Stimulated activated naive CD4-positive, alpha-beta T cell treated with Interleukin-2 at 50 U/mL for 16 hours (primary cell): ENCODE data around the gene MRPL18.
"Not testable (repeated sequence)": the region's sequence is repeated elsewhere in the genome, so short reads cannot be mapped to it uniquely, and the experiment has no call there.

Experiments used
- DNase-seq: peaks from one replicate; lab custom pipeline; 2025; lab: John Stamatoyannopoulos, UW

MRPL18 gene

DNA sequence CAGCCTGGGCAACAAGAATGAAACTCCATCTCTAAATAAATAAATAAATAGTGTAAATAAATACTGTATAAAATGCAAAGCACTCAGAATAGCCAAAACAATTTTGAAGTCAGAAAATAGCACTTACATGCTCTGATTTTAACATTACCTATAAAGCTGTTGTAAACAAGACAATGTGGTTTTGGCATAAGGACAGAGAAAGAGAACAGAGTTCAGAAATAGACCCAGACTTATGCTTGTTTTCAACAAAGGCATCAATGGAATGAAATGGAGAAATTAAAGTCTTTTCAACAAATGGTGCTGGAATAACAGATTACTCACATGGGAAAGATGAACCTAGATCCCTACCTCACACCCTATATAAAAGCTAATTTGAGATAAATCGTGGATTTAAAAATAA lies 18.1 kb upstream of the MRPL18 start:
- DNase-seq = no peak

DNA sequence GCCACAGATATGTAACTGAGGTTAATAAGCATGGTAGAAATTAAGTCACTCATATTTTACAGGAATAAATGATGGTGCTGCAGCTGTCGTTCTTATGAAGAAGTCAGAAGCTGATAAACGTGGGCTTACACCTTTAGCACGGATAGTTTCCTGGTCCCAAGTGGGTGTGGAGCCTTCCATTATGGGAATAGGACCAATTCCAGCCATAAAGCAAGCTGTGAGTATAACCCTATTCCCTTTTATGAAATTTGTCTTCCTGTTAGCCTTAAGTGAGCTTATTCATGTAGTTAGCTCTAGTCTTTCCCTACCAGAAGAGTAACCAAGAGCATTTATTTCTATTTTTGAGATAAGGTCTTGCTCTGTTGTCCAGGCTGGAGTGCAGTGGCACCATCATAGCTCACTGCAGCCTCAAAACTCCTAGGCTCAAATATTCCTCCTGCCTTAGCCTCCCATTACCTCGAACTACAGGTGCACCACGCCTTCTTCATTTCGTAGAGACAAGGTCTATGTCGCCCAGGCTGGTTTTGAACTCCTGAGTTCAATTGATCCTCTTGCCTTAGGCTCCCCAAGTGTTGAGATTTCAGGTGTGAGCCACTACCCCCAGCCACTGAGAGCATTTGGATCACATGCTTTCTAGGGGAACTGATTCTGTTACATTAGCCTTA lies 12.9 kb upstream of the MRPL18 start:
- no peak for DNase-seq

DNA sequence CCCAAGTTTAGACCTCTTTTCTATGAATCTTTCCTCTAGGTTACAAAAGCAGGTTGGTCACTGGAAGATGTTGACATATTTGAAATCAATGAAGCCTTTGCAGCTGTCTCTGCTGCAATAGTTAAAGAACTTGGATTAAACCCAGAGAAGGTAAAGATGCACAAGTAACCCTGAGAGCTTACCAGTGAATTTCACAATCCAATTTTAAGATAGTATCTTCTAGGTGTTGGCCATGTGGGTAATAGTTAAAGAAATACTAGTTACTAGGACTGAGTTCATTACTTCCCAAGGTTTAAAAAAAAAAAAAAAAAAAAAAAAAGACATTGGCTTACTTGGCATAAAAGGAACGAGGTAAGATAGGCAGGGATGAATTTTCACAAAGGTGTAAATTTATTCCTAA lies 12.1 kb upstream of the MRPL18 start:
- no peak for DNase-seq

DNA sequence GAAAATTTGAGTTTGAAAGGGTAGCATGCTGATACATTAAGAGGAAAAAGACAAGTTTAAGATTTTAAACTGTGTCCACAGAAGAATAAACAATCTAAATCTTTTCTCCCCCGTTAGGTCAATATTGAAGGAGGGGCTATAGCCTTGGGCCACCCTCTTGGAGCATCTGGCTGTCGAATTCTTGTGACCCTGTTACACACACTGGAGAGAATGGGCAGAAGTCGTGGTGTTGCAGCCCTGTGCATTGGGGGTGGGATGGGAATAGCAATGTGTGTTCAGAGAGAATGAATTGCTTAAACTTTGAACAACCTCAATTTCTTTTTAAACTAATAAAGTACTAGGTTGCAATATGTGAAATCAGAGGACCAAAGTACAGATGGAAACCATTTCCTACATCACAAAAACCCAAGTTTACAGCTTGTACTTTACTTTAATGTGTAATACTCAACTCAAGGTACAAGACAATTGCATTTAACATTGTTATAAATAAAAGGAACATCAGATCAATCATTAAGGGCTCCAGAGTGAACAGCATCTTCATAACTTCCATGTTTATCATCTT lies 11.6 kb upstream of the MRPL18 start:
- no peak for DNase-seq

DNA sequence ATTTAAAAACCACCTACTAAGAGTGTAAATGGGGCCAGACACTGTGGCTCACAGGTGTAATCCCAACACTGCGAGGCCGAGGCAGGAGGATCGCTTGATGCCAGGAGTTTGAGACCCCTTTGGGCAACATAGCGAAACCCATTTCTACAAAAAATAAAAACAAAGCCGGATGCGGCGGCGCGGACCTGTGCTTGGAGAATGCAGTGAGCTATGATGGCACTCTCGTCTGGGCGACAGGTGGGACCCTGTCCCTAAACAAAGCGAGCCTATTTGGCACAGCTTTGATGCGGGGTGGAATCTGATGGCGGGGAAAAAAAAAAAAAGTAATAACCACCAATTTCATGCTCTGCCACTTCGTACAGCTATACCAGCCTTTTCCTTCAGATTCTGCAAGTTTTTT lies 2.0 kb upstream of the MRPL18 start:
- no peak for DNase-seq

DNA sequence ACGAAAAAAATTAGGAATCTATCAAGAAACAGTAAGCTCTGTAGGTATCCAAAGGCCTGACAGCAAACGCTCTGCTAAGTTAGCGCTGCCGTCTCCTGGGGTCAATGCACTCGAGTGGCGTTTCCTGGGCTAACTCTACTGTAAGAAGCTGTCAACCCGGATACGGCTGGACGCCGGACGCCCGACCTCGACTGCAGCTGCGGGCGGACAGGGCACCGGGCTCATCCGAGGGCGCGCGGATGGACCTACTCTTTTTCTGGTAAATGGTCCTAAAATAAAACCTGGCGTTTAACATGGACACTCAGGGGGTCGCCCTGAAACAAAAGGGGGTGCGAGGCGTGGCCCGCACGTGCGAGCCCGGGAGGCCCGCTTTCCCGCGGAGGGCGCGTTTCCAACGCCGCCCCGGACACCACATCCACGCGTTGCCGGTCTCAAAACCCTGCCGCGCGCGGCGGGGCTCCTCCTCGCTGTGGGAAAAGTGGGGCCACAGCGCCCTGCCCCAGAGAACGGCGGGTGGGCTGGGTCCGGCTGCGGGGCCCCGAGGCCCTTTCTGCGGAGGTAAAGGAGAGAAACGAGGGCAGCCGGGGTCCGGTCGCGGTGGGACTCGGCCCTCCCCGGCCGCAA lies 1.4 kb upstream of the MRPL18 start:
- peak; percentile 23 for DNase-seq

DNA sequence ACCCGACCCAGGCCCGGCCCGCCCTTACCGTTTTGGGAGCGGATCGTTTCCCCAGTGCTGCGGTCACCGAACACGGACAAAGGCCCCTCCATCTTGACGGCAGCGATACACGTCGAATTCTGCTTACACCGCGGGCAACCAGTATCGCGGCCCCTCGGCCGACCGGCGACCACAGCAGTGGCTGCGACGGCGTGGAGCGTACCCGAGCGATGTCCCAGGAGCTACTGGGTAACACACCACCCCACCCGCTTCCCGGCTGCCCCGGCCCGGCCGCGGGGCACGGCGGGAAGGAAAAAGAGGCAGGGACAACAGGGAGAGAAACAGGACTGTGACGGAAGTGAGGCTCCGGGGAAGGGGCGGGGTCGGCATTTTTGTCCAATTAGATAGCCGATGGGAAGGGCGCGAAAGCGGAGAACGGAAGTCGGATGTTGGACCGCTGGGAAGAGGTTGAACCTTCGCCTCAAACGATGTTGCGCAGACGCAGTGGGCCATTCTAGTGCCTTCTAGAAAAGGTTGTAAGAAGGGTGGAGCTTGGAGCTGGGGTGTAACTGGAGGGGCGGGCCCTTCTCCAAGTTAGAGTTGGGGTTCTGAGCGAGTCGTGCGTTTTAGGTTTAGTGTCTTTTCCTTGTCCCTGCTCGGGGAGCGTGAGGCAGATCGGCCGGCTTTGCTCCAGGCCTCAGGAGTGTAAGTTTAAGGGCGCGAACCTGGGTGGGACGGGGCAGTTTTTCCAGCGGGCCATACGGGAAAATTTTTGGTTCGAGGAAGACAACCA lies 704 bp upstream of the MRPL18 start, which contains the start of gene TCP1:
Gene TCP1, minus strand, starts transcription at position 226 of the 772 bp plus-strand sequence. Its CDS starts 134 bp downstream, at position 92.
- peak; percentile 100 for DNase-seq

DNA sequence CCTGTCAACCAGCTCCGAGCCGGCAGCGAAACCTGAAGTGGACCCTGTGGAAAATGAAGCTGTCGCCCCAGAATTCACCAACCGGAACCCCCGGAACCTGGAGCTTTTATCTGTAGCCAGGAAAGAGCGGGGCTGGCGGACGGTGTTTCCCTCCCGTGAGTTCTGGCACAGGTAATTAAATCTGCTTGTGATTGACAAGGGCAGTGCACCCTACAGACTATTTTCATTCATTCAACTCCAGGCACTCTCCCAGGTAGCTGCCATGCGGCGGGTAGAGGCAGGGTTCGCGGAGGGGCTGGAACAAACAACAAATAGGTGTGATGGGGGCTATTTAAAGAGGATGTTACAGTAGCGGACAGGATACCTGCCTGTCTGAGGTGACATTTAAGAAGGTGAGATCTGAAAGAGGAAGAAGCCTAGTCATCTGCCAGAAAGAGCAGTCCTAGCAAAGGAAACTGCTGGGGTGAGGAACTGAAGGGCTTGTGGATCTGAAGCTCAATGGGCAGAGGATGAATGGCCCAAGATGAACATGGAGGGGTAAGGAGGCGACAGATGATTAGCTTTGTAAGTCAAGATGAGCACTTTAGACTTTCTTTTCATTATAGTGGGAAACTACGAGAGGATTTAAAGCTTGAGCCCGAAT lies 810 bp downstream of the MRPL18 start:
- DNase-seq = no peak

DNA sequence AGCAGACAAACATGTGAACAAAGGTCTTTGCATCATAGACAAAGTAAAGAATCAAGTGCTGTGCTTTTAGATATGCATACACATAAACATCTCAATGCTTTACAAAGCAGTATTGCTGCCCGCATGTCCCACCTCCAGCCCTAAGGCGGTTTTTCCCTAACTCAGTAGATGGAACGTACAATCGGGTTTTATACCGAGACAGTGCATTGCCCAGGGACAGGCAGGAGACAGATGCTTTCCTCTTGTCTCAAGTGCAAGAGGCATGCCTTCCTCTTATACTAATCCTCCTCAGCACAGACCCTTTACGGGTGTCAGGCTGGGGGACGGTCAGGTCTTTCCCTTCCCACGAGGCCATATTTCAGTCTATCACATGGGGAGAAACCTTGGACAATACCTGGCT lies 4.7 kb downstream of the MRPL18 start:
- not testable (repeated sequence) for DNase-seq

DNA sequence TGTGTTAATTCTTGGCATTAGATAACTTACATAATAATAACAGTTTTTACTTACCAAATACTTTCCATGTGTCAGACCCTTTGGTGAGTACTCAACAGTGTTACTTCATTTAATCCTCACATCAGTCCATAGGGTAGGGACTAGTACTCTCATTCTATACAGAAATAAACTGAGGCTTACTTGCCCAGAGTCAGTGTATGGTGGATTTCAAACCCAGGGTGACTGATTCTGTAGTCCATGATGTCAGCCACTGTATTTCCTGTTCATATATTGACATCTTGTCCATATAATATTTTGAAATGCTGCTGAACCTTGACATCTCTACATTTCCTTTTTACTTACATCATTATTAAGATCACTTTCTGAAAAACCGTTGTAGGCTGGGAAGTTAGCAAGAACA lies 7.3 kb downstream of the MRPL18 start:
- DNase-seq = no peak

DNA sequence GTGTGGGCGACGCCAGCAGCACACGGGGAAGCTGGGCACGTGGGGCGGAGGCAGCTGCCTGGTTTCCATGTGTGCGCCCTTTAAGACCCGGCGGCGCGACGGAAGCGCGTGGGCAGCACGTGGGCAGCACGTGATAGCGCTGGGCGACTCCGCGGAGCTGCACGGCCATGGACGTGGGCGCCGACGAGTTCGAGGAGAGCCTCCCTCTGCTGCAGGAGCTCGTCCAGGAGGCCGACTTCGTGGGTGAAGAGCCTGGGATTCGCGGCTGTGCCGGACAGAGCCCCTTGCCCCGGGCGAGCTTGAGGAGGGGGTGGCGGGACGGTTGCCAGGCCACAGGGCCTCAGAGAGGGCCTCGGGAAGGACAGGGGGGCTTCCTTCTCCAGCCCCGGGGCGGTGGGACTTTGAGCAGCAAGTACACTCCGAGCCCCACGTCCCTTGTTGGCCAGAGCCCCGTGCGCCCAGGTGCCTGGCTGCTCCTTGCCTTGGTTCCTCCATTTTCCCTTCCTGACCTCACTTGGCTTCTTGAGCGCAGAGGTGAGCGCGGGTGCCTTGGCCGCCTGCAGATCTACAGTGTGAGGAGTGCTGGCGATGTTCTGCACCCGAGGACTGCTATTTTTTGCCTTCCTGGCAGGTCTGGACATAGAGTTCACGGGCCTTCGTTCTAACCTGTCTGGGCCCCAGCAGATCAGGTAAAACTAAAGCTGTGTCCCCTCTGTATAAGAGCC lies 10.0 kb downstream of the MRPL18 start, which contains the start of gene PNLDC1:
Gene PNLDC1, plus strand, starts transcription at position 136 of the 725 bp plus-strand sequence. Its CDS starts 32 bp downstream, at position 168.
- DNase-seq = no peak

DNA sequence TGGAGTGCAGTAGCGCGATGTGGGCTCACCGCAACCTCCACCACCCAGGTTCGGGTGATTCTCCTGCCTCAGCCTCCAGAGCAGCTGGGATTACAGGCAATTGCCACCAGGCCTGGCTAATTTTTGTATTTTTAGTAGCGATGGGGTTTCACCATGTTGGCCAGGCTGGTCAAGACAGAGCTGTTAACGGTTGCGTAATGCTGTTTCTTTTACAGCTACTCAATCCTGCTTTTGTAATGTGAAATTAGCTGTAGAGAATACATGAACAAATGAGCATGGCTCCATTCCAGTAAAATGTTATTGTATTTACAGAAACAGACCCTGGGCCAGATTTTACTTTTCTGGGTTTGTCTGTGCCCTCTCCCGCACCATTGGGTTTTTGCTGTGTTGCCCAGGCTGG lies 11.7 kb downstream of the MRPL18 start:
- DNase-seq = no peak

DNA sequence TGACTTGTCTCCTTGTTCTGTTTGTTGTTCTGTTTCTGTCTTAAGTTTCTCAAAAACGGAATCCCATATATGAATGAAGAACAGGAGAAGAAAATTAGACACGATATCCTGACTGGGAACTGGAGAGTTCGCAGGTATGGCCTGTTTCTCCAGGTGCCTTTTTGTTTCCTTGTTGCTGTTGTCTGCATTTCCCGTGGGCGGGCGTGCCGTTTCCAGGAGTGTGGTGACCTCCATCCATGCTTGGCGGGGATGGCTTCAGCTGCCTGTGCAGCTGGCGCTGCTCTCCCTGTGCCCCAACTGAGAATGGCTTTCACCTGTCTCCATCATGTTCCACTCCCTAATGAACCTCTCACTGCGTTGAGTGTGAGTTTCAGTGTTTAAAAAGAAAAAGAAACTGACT lies 14.2 kb downstream of the MRPL18 start:
- DNase-seq = no peak

DNA sequence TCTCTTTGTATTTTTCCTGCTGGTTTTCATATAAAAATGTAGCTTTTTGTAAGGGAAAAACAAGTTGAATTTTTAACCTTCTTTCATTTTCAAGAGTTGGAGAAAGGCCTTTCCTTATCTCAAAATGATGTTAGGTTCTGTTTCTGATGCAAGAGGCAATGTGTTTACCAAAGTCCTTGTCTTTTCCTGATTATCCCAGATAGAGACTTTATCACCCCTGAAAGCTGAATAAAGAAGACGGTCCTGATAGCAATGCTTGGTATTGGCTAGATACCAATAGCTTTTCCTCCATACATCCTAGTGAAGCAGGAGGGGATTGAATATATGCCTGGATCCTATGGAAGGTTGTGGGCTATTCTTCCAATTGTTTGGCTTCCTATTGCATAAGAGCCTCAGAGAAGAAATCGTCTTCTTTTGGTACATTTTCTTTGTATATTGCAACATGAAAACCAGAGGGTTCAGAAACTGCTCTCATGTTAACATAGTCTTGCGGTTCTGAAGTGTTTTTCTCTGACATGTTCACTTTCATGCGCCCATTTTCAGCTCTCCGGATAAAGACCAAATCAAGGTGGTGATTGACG lies 15.3 kb downstream of the MRPL18 start:
- DNase-seq = no peak

DNA sequence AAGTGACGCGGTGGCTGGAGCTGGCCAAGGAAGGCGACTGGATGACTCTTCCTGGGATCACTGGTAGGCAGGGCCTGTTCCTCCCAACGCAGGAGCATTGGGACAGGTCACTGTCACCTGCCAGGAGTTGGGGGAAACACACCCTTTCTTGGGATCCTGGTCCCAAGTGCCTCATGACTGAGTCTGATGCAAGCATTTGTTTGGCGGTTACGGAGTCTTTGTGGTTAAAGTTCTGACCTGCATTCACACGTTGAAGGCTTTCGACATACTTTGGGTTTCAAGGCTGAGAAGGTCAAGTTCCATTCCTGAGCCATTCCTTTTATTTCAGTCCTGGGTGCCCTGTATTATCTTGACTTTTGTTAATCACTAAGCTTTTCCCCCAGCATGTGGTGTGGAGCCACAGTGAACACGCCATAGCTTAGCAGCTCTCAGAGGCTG lies 15.8 kb downstream of the MRPL18 start:
- DNase-seq = no peak

DNA sequence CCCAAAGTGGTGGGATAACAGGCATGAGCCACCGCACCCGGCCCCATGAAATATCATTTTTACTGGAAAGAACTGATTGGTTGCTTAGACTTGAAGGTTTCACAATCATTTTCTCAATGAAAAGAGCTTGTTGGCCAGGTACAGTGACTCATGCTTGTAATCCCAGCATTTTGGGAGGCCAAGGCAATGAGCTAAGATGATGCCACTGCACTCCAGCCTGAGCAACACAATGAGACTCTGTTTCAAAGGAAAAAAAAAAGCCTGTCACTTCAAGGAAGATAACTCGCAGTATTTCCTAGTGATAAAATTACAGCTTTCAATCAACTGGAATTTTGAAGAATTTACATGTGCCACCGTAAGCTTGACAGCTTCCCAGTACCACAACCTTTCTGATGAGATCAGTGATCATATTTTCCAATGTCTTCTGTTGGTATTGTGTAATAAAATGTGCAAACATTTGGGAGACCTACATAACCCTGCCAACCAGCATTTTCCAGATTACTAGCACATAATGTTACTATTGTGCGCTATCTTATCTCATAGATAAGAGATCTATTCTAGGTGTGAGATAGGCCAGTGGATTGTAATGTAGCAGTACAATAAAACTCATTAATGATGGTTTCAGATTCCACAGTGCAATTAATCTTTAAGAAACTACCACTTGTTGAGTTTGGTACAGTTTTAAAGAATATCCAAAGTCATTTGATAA lies 17.0 kb downstream of the MRPL18 start:
- no peak for DNase-seq

DNA sequence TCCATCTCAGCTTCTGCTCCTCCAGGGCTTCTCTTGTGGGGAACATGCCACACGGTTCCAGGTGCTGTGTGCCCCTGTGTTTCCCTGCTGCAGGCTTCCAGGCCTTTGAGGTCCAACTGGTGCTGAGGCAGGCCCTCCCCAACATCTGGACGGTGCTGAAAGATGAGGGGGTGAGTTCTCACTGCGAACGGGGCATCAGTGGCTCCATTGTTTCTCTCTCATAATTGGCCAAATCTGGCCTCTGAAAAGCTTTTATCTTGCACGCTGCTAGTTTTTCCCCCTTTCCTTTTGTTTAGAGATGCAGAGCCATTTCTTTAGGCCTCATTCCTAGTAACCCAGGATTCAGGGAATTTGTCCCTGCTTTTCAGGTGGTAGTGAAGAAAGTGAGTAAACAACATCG lies 18.4 kb downstream of the MRPL18 start:
- no peak for DNase-seq

DNA sequence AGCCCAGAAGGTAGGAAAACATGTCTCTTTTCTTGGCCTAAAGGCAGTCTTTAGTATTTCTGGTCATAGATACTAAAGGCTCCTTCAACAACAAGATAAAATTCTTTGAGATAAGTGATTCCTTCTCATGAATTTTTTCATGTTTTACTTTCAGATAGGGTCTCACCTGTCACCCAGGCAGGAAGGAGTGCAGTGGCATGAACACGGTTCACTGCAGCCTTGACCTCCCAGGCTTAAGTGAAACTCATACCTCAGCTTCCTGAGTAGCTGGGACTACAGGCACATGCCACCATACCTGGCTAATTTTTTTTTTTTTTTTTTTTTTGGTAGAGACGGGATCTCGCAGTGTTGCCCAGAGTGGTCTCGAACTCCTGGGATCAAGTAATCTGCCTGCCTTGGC lies 18.9 kb downstream of the MRPL18 start:
- no peak for DNase-seq

DNA sequence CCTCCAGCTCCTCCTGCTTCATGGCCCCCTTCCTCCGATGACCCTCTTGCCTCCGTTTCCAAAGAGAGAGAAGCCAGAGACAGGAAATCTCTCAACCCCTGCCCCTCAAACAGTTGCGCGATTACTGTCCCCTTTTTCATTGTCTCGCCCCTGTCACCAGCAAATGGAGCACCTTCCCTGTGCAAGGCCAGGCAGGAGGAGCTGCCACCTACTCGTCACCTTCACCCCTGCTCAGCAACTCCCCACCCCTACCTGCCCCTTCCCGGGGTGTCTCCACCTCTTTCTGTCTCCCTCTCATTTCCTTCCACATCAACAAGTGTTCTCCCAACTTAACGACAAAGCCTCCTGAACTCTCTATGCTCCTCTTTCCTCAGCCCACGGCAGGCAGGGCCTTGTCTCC lies 23.5 kb downstream of the MRPL18 start:
- no peak for DNase-seq

DNA sequence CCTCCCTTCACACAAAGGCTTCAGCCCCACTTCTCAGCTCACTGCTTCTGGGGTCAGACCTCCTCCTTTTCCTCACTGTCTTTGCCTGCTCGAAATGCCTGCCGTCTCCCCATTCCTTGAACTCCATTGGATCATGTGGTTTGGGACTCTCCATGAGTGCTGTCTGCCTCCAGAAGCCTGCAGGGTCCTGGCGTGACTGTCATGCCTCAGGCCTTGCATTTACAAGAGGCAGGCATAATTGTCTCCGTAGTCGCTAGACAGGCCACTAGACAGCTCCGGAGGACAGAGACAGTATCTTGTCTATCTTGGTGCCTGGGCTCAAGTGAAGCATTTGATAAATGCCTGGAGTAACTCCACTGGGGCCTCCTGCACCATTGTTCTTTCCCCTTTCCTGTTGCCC lies 25.1 kb downstream of the MRPL18 start:
- DNase-seq = no peak
